ENCODE data around the gene SLC25A38.

The SLC25A38 gene

GRCh38 chr3:39362192-39362591, 21.0 kb upstream of the SLC25A38 start:
- no peak for TF ChIP-seq CTCF (IDR thresholded peaks at IDR 0.05)

GRCh38 chr3:39362812-39363211, 20.4 kb upstream of the SLC25A38 start:
- TF ChIP-seq CTCF (IDR thresholded peaks at IDR 0.05), result no peak

GRCh38 chr3:39372833-39373232, 10.3 kb upstream of the SLC25A38 start:
- TF ChIP-seq CTCF (IDR thresholded peaks at IDR 0.05), result no peak

- TF ChIP-seq CTCF (IDR thresholded peaks at IDR 0.05), result no peak
These were observed 6.1 kb upstream of the SLC25A38 start for GRCh38 chr3:39376959-39377634.

- peak; percentile 90 for TF ChIP-seq CTCF (IDR thresholded peaks at IDR 0.05)
These were observed 5.1 kb upstream of the SLC25A38 start for GRCh38 chr3:39378088-39378487.

- no peak for TF ChIP-seq CTCF (IDR thresholded peaks at IDR 0.05)
These were observed 4.0 kb upstream of the SLC25A38 start for GRCh38 chr3:39378957-39379777.

GRCh38 chr3:39379778-39380155, 3.4 kb upstream of the SLC25A38 start:
- TF ChIP-seq CTCF (IDR thresholded peaks at IDR 0.05), result no peak
